HG02885 (cell line): ENCODE measurements around the gene KDM1B.
"Not testable (repeated sequence)": the region's sequence is repeated elsewhere in the genome, so short reads cannot be mapped to it uniquely, and the experiment has no call there.

Source experiments
- ATAC-seq: cut with Tn5 transposase; IDR thresholded peaks from one replicate; pipeline ENCODE4 v1.9.1; 2021; ENCODE audit warnings: mild to moderate bottlenecking; ENCODE audit not compliant: unreplicated experiment, poor library complexity

Gene KDM1B

DNA sequence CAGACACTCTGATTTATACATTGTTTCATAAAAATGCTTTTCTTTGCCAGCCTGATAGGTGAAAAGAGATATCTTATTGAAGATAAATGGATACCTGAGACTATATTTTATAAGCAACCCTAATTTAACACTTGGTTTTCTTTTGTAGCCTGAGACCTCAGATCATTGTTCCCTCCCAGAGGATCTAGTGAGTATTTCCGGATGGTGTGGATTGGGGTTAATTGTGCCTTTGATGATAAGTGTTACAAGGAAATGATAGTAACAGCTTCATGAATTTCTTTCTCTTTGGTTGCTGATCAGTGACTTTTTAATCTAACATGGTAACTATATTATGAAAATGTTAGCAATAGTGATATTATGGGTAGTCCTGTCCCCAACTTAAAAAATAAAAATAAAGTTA, 30.4 kb downstream of the KDM1B start:
- ATAC-seq: no peak

DNA sequence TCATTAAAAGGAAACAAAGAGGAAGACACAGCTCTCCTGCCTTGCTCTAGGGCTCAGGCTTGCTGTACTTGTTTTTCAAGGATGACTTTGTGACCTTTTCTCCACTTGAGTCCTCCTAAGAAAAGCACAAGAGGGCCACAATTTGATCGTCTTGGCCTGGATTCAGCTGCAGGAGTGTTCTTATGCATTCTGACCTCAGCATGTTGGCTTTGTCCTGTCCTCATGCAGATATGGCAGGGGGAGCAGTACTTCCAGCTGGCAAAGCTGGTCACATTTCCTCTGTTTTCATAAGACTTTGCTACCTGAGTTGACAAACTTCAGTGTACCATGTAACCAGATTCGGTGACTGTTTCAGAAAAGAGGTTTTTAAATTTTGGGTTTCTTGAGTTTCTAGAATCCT, 30.8 kb downstream of the KDM1B start:
- no peak for ATAC-seq

DNA sequence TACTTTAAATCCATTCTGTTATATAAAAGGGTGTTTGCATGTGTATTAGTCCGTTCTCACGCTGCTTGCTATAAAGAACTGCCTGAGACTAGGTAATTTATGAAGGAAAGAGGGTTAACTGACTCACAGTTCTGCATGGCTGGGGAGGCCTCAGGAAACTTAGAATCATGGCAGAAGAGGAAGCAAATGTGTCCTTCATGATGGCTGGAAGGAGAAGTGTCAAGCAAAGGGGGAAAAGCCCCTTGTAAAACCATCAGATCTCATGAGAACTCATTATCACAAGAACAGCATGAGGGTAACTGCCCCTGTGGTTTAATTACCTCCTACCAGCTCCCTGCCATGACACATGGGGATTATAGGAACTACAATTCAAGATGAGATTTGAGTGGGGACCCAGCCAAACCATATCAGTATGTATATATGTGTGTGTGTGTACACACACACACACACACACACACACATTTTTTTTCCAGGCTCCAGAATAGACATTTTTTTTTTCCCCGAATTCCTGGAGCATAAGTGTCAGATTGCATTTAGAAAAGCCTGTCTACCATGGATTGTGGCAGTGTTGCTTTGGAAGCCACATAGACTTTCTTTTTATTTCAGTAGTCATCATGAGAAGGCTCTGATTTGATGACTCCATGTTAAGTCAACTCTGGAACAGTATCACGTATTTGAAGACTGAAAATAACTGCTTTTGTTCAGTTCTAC, 31.5 kb downstream of the KDM1B start:
- ATAC-seq: no peak

DNA sequence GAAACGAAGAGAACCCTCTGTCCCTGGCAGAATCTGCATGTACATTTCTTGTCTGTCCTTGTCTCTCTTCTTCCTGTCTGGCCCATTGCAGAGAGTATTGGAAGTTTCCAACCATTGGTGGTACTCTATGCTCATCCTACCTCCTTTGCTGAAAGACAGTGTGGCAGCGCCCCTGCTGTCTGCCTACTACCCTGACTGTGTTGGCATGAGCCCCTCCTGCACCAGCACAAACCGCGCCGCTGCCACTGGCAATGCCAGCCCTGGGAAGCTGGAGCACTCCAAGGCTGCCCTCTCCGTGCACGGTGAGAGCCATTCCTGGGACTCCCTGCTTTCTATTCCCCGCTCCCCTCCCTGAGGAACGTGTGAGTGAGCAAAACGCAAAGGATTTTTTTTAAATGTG, 32.5 kb downstream of the KDM1B start:
- ATAC-seq: no peak

DNA sequence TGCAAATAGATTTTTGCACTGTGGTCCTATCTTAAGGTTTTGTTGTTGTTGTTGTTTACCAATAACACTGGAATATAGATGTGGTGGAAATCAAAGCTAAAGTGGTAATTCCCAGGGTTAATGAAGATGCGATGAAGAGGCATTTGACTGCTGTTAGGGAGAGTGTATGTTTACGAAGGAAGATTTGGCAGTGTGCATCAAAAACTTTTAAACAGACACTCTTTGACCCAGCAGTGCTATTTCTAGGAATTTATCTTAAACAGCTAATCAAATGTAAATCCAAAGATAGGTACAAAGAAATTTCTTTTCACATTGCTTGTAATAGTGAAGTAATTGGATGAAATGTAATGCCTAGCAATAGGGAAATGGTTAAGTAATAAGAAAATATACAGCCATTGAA, 34.0 kb downstream of the KDM1B start:
- ATAC-seq: no peak

DNA sequence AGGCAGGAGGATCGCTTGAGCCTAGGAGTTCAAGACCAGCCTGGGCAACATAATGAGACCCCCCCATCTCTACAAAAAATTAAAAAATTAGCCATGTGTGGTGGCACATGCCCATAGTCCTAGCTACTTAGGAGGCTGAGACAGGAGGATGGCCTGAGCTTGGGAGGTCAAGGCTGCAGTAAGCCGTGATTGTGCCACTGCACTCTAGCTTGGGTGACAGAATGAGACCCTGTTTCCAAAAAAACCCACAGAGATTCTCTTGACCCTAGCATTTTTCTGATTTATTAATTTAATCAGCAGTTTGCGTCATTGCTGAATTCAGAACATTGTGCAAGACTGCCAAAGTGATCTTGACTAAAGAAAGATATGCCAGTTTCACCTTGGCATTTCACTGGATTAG, 36.8 kb downstream of the KDM1B start:
- no peak for ATAC-seq

DNA sequence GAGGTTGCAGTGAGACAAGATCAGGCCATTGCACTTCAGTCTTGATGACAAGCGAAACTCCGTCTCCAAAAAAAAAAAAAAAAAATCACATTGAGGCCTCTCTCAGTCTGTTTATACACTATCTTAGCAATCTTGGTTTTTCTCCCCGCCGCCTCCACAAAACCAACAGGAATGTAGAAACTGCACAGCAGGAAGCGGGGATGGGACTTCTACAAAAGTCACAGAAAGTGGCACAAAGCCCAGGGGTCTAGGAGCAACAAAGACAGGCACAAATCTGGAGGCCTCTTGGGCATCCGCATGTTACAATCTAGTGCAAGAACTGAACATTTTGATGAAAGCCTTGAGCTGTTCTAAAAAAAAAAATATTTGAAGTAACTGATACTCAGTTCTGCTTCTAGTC, 48.6 kb downstream of the KDM1B start:
- ATAC-seq: no peak

DNA sequence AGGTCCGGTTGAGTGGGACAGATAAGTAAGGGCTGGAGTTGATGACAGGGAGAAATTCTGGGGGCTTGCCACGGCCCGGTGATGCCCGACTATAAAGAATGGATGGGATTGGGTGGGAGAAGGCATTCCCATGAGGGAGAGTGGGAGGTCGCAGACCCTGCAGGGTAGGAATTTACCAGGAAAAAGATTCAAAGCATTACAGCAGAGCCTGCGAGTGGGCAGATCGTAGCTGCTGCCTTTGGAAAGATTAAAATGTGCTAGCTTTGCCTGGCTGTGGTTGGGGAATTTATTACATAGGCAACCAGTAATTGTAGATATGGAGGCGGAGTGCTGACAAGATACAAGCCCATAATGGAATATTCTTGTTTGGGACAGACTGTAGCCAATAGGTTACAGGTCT, 49.5 kb downstream of the KDM1B start:
- ATAC-seq: no peak

DNA sequence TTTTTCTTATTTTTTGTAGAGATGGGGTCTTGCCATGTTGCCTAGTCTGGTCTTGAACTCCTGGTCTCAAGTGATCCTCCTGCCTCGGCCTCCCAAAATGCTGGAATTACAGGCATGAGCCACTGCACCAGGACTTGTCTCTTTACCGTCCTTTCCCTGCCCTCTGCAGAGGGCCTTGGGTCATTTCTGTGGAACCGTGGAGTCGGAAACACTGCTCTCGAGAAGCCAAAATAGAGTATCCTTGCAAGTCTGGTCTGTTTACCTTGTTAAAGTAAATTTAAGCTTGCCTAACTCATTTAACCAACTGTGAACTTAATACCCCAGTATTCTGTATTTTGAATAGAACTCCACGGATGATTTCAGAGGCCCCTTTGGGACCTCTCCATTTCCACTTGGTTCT, 51.4 kb downstream of the KDM1B start:
- no peak for ATAC-seq

DNA sequence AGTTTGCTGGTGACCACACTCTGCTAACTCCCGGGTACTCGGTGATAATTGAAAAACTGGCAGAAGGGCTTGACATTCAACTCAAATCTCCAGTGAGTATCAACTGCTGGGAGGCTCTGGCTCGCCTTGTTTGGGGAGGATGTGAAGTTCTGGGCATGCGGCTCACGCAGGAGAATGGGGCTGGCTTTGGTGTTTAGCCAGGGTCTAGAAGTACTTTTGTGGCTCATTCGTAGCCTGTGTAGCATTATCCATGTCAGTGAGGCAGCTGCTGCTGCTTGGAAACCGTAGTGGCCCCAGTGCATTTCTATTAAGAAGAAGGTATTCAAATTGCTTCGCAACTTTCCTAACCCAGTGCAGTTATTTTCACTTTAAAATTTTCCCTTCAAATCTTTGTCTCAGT, 52.2 kb downstream of the KDM1B start:
- ATAC-seq: no peak

DNA sequence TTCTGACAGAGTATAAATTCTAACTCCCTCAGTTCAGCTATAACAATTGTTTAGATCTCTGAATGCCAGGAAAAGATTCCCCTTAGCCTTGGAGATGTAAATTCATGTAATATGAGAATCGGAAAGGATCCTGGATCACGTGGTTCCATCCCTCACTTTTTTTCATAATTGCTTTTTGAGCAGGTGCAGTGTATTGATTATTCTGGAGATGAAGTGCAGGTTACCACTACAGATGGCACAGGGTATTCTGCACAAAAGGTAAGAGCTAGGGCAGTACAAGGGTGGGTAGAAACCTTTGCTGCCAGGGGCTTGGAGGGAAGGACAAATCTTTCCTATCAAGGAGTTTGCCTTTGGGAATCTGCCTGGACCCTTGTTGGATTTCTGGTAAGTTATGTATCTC, 52.7 kb downstream of the KDM1B start:
- no peak for ATAC-seq

DNA sequence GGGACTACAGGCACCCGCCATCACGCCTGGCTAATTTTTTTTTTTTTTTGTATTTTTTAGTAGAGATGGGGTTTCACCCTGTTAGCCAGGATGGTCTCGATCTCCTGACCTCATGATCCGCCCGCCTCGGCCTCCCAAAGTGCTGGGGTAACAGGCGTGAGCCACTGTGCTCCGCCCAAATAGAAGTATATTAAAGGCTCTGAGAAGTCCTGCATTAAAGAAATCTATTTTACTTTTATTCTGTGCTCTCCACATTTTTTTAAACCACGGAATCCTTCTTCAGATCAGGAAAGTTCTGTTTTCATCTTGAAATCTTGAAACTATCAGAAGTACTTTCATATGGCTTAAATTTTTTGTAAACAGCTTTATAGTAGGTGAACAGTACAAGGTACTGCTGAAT, 53.6 kb downstream of the KDM1B start:
- ATAC-seq: not testable (repeated sequence)

DNA sequence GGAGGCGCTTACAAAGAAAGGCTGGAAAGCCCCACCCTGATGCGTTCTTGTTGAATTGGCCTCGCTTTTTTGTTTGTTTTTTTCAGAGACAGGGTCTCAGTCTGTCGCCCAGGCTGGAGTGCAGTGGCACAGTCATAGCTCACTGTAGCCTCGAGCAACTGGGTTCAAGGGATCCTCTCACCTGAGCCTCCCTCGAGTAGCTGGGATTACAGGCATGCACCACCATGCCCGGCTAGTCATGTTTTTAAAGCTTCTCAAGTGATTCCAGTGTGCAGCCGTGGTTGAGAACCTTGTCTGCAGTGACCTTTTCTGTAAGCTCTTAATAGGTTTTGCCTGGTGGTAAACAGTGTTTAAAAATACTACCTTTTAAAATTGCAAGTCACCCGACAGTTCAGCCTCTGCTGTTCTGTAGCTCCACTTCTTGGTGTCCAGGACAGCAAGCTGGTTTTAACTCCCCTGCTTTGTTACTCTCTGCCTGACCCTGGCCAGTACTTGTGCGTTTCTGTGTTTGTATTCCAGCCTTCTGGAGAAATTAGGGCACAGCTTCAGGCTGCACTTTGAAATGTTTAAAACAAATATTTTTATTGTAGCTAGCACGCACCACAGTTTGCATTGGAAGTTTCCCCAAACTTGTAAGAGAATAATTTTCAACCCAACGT, 54.4 kb downstream of the KDM1B start:
- ATAC-seq: no peak

DNA sequence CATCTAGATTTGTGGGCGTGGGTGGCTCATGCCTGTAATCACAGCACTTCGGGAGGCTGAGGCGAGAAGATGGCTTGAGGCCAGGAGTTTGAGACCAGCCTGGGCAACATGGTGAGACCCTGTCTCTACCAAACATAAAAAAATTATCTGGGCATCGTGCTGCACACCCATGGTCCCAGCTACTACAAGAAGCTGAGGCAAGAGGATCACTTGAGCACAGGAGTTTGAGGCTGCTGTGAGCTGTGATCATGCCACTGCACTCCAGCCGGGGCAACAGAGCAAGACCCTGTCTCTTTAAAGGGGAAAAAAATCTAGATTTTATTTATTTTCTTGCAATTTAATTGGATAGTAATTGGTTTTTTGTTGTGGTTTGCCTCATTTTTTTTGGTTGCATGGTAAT, 55.5 kb downstream of the KDM1B start:
- no peak for ATAC-seq

DNA sequence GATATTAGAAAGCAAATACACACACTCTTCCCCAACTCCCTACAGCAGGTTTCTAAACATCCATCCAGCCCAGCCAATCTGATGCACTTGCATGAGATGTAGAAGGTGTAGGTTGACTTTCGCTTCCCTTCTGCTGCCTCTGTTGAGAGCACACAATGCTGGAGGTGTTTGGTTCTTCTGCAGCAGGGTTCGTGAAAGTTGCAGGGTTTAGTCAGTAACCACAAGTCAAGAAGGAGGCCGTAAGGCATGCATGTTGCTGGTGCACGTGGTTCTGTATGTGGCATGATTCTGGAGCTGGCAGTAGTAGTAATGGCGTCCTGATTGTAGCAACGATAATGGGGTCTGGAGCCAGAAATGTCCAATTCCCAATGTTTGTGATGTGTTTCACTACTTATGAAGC, 56.1 kb downstream of the KDM1B start:
- peak; percentile 97 for ATAC-seq

DNA sequence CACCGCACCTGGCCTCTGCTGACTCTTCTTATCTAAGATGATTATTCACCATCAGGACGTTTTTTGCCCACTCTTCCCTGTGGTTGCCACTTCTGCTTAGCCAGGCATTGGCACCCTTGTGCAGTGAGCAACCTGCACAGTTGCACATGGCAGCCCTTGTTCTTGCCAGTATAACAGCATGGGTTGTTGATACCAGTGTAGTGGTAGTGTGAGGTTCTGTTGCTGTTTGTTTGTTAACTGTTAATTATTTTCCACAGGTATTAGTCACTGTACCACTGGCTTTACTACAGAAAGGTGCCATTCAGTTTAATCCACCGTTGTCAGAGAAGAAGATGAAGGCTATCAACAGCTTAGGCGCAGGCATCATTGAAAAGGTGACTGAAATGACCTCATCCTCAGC, 57.0 kb downstream of the KDM1B start:
- ATAC-seq: no peak

DNA sequence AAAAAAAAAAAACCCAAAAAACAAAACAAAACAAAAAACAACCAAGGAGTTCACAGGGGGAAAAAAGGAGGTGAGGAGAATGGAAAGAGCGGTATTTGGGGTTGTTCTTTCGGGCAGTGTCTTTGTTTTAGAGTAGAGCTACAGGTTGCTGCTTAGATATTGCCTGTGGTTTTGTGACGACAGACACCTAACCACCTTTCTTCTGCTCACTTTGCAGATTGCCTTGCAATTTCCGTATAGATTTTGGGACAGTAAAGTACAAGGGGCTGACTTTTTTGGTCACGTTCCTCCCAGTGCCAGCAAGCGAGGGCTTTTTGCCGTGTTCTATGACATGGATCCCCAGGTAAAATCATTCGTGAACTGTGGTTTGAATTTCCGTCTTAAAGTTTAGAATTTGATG, 58.2 kb downstream of the KDM1B start:
- no peak for ATAC-seq

DNA sequence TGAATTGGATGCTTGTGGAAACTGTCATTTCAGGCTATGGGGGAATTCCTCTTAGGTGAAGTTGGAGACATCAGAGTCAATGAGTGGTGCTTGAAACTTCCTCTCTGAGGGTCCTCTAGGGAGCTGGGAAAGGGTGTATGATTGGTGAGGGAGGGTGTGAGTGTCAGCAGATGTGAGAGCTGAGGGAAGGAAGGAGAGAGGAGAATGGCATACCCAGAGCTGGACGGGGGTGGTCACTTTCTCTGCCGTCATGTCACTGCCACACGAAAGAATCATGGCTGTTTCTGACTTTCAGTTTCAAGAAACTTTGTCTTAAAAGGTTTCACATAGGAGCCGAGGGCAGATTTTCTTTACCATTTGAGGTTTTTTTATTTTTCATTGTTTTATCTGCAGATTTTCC, 58.8 kb downstream of the KDM1B start:
- peak; percentile 27 for ATAC-seq

DNA sequence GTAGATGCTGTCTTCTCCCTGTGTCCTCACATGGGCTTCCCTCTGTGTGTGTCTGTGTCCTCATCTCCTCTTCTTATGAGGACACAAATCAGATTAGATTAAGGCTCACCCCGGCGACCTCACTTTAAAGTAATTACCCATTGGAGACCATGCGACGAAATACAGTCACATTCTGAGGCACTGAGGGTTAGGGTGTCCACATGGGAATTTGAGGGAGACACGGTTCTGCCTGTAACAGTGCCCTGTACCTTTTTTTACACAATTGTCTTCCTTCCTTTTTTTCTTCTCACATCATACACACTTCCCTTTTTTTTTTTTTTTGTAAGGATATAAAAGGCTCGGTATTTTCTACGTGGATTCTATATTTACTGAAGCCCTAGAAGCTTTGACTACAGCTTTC, 60.2 kb downstream of the KDM1B start:
- ATAC-seq: no peak

DNA sequence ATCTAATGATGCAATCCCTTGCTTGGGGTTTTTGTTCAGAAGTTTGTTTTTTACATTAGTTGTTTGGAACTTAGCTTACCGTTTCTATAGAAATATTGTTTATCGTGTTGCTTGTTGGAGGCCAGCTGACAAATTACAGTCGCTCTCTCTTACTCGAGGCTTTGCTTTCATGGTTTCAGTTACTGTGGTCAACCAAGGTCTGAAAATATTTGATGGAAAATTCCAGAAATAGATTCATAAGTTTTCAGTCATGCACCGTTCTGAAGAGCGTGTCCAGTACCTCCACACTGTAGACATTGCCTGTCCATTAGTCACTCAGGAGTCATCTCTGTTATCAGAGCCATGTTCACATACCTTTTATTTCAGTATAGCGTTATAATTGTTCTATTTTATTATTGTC, 61.2 kb downstream of the KDM1B start:
- ATAC-seq: no peak

DNA sequence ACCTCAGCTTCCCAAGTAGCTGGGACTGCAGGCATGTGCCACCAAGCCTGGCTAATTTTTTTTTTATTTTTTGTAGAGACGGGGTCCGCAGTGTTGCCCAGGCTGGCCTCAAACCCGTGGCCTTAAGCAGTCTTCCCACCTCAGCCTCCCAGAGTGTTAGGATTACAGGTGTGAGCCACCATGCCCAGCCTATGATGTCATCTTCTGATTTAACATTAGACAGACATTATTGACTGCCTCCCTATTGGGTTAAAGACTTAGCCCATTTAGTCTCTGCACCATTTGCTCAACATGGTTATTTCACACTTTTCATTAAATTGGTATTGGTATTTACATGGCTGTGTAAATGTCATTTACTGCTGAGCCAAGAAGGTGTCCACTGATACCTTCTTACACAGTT, 63.0 kb downstream of the KDM1B start:
- ATAC-seq: no peak

DNA sequence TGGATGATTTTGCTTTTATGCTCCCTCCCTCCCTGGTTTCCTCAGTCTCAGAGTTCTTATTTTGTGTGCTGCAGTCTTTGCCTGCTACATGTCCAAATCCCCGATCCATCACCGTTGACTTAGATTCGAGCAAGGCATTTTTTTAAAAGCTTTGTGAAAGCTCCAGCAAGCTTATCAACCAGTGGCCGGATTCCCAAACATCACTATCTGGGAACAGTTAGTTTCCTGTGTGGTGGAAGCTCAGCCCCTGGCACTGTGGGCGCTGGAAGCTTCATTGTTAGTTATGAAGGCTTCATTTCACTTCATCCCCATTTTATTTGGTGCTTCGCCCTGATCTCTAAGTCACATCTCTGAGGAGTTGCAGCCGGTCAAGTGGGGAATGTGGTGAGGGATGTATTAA, 64.4 kb downstream of the KDM1B start:
- no peak for ATAC-seq

DNA sequence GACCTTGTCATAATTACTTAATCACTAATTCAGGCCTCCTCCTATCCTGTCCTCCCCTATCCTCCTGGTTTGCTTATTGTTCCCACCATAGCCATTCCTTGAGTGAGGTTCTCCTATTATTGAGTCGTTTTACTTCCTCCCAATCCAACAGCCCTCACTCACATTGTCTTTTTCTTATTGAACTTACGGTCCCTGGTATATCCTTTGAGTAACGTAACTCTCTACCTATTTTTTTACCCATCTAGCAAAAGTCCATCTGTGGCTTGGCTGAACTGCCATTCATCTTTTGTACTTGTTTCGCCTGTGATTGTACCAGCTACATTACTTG, 66.0 kb downstream of the KDM1B start:
- ATAC-seq: no peak
